Posterior vena cava (tissue), 2 donors: Measurements from ENCODE around the gene DST. TPM values are rescaled to one million over a fixed set of nuclear protein-coding genes. Genes with fewer than 3 reads are reported as not detected.
"Not testable (repeated sequence)": the region's sequence is repeated elsewhere in the genome, so short reads cannot be mapped to it uniquely, and the experiment has no call there.

Experiments used
- DNase-seq: peaks from one replicate; pipeline ENCODE4 v3.0.0-alpha.2; 2020; ENCODE audit warnings: low spot score
- intact Hi-C, 2 donors: fragments of 100-400 bp; cut with DNase I; formaldehyde crosslinking; loops; one replicate each; pipeline versions ENCODE4 v1.14.1 to v1.14.2; 2022 to 2023
- total RNA-seq, 2 donors: library from RNA; stranded (reverse); fragmentation: NEBNext Ultra II Directional; extraction: Animal tissue kit (Norgen Biotek cat#: 25700); gene quantifications; one replicate each; pipeline ENCODE4 v1.2.1, GENCODE V29; 2021
- donor health status: DM: yes; HTN: yes; CAD: no.
- donor health status: DM: yes; HTN: yes; CAD: no.

The DST gene
- total RNA-seq, 2 donors from 2014 or later = 473 to 630 TPM

- no peak for DNase-seq
- intact Hi-C loops = no loop called here
Measured at GRCh38 chr6:56668158-56668557, 25.5 kb upstream of the DST start.

GRCh38 chr6:56667336-56667735, 24.6 kb upstream of the DST start:
- intact Hi-C loops = no loop called here

GRCh38 chr6:56664029-56664428, 21.3 kb upstream of the DST start:
- DNase-seq = no peak

More at GRCh38 chr6:56667336-56667735, 24.6 kb upstream of the DST start:
- DNase-seq = no peak

GRCh38 chr6:56663344-56663743, 20.7 kb upstream of the DST start:
- DNase-seq = no peak
- intact Hi-C loops = no loop called here

More at GRCh38 chr6:56664029-56664428, 21.3 kb upstream of the DST start:
- intact Hi-C loops = no loop called here

GRCh38 chr6:56661338-56661737, 18.6 kb upstream of the DST start:
- DNase-seq, intact Hi-C loops: not testable (repeated sequence)

GRCh38 chr6:56660381-56660730, 17.7 kb upstream of the DST start:
- intact Hi-C loops = no loop called here
- no peak for DNase-seq

GRCh38 chr6:56659721-56660380, 17.2 kb upstream of the DST start:
- intact Hi-C loops = no loop called here
- DNase-seq = no peak

GRCh38 chr6:56658326-56658725, 15.6 kb upstream of the DST start:
- intact Hi-C loops = loop anchor here in 1 of 2 donors (1.0 kb wide), 1 partner anchor 9 kb away; no protein-coding TSS in a partner anchor
- no peak for DNase-seq

- DNase-seq = no peak
- intact Hi-C loops = no loop called here
Measured at GRCh38 chr6:56657354-56657753, 14.7 kb upstream of the DST start.

GRCh38 chr6:56656466-56656865, 13.8 kb upstream of the DST start:
- intact Hi-C loops = no loop called here
- no peak for DNase-seq

- intact Hi-C loops = no loop called here
- no peak for DNase-seq
Measured at GRCh38 chr6:56655996-56656395, 13.3 kb upstream of the DST start.

GRCh38 chr6:56655249-56655648, 12.6 kb upstream of the DST start:
- intact Hi-C loops = no loop called here

GRCh38 chr6:56652994-56653393, 10.3 kb upstream of the DST start:
- intact Hi-C loops = no loop called here
- DNase-seq = no peak

More at GRCh38 chr6:56655249-56655648, 12.6 kb upstream of the DST start:
- DNase-seq = no peak

- intact Hi-C loops = no loop called here
- DNase-seq = no peak
Measured at GRCh38 chr6:56652231-56652630, 9.5 kb upstream of the DST start.

GRCh38 chr6:56650191-56650590, 7.5 kb upstream of the DST start:
- intact Hi-C loops = no loop called here
- DNase-seq = no peak

- no peak for DNase-seq
- intact Hi-C loops = loop anchor here in 1 of 2 donors (1.0 to 10.0 kb wide), 2 partner anchors 9 to 45 kb away; no protein-coding TSS in a partner anchor
Measured at GRCh38 chr6:56649782-56650181, 7.1 kb upstream of the DST start.

- intact Hi-C loops = loop anchor here in 1 of 2 donors (1.0 to 10.0 kb wide), 2 partner anchors 9 to 46 kb away; no protein-coding TSS in a partner anchor
- DNase-seq = no peak
Measured at GRCh38 chr6:56649053-56649769, 6.5 kb upstream of the DST start.

GRCh38 chr6:56647172-56647762, 4.6 kb upstream of the DST start:
- intact Hi-C loops = loop anchor here in 1 of 2 donors (10.0 kb wide), 1 partner anchor 48 kb away; no protein-coding TSS in a partner anchor
- no peak for DNase-seq

- intact Hi-C loops = loop anchor here (5.0 to 10.0 kb wide), 2 partner anchors 50 to 208 kb away; no protein-coding TSS in a partner anchor
- no peak for DNase-seq
Measured at GRCh38 chr6:56644366-56644765, 1.7 kb upstream of the DST start.
